ENCODE results near the gene RORB. TPM values are rescaled to one million over a fixed set of nuclear protein-coding genes. Genes with fewer than 3 reads are reported as not detected.

The RORB gene
- total RNA-seq, 1 experiment from 2014 or later, result 0.13 TPM

GRCh38 chr9:74697535-74697934, 200.4 kb downstream of the RORB start:
- DNase-seq (ENCODE audit: low read depth), result no peak

- no peak for DNase-seq (ENCODE audit: low read depth)
Measured at GRCh38 chr9:74711341-74711740, 214.2 kb downstream of the RORB start.

DNA sequence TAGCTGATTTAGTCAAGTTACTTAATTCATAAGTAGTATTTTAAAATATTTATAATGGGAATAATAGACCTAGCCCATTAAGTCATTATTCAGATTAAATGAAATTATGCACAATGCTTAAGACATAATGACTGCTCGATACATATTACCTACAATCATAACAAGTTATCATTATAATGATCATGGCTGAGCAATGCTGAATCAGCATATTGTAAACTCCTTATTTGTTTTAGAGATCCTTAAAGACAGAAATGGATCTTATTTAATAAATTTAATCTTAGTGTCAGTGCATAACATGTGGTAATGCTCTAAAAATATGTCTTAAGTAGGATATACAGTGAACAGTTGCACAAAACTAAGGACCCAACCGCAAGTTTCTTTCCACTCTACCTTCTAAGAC, 221.6 kb downstream of the RORB start:
- no peak for DNase-seq (ENCODE audit: low read depth)

DNA sequence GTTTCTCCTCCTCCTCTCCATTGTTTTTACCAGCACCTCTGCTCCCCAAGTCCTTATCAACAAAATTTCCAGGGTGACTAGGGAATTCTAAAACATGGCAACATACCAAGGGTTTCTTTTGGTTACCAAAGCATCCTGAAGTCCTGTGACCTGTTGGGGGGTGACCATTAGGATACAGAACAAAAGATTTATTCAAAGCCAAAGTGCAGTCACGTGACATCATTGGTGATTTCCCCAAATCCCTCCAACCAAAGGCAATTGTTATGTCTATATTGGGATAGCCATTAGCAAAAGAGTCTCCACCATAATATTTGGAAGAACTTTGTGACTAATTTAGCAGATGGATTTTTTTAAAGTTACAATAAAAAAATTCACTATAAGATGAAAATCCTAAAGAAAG, 222.2 kb downstream of the RORB start:
- no peak for DNase-seq (ENCODE audit: low read depth)

GRCh38 chr9:74721696-74722660, 224.8 kb downstream of the RORB start:
- no peak for DNase-seq (ENCODE audit: low read depth)

DNA sequence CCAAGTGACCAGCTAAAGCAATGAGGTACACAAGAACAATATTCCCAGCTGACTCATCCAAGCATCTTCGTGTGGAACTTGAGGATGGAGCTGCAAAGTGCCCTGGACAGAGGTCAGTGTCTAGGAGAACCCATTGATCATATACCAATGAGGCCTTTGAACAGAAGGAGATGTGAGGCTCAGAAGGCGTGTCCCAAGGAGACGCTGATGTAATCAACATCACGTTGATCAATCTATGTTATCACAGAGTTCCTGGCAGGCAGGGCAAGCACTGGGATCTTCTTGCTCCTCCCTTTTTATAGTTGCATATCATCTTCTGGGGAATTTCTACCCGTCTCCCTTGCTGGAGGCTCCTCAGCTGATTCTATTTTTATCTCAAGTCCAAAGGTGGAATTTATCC, 227.2 kb downstream of the RORB start:
- DNase-seq (ENCODE audit: low read depth), result no peak

DNA sequence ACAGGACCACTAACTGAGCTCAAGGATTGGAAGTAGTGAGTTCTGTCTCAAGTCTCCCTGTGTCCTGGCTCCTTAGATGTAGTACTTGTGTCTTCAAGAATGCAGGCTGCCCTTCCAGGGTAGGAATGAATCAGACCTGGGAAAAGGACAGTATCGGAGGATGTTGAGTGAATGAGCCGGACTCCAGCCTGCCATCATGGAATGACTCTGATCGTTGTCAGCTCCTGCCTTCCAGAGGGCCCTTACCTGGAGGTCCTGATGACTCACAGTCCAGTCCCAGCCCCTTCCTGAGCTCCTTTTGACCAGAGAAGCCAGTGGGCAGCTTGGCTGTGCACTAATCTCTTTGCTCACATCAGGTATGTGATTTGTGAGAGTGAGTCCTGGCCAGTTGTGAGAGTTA, 229.4 kb downstream of the RORB start:
- peak; percentile 20 for DNase-seq (ENCODE audit: low read depth)

- no peak for DNase-seq (ENCODE audit: low read depth)
Measured at GRCh38 chr9:74728176-74728575, 231.0 kb downstream of the RORB start.

DNA sequence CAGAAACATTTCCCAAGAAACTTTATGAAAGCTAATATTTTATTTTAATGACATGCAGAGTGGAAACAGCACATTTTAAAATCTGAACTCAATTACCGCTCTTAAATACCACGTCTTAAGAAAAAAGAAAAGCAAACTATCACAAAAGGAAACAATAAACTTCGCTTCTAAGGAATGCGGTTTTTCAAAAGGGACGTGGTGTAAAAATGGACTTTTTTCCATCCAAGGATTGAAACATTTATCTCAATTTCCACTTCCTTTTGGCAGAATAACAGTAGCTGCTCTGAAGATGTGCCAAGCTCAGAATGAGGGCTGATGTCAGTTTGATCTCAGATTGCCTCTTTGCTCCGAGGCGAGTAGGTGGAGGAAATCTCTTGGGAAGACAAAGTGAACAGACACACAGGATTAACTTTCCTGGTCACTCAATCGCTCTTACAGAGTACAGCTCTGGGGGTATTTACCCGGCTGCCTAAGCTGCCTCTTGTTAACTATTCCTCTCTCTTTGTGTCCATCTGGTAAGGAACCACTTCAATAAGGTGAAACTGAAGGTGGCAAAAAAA, 232.1 kb downstream of the RORB start:
- no peak for DNase-seq (ENCODE audit: low read depth)

DNA sequence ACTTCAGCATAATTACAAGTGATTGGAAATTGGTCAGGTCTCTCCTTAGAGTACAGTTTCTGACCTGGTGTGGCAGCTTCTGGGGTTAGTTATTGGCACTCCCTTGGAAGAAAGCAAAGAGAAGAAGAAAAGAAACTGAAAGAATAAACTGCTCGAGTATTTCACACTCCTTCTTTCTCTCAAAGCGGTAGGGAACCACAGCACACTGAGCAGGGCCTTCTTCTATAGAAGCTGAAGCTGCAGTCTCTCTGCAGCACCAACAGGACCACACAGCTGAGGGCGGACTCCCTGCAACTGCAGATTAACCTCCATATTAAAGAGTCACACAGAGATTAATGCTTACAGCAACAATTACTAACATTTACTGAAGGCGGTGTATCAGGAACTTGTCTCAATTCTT, 238.6 kb downstream of the RORB start:
- no peak for DNase-seq (ENCODE audit: low read depth)

GRCh38 chr9:74736646-74737045, 239.5 kb downstream of the RORB start:
- DNase-seq (ENCODE audit: low read depth), result no peak

DNA sequence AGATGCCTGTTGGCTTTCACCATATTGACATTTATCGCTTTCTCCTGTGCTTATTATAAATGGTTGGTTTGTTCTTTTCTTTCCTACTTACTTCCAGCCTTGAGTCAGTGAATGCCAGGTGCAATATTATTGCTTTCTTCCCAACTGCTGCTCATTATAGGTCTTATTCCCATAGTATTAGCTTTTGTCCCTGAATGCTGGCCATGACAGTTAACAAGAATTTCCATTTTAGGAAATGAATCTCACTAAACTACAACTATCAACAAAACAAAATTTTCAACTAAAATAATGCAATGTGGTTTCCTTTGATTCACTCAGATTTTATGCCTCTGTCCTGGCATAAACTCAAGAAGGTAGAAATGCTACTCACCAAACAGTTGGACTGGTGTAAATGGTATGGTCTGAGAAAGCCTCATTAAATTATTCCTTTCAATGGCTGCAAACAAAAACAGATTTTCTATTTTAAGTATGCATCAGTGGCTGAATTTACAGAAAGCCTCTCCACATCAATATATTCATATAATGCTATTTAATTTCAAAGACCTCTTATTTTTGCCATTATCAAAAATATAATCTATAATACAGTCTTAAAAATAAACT, 245.2 kb downstream of the RORB start:
- DNase-seq (ENCODE audit: low read depth), result no peak

Measured in HT1080 (cell line).